ENCODE data around the gene KRT85. TPM values are rescaled to one million over a fixed set of nuclear protein-coding genes. Genes with fewer than 3 reads are reported as not detected.

KRT85 gene
- total RNA-seq, 2 donors from 2014 or later, result not detected

GRCh38 chr12:52344111-52344510 lies 23.2 kb downstream of the KRT85 start:
- TF ChIP-seq, protein P1, sequence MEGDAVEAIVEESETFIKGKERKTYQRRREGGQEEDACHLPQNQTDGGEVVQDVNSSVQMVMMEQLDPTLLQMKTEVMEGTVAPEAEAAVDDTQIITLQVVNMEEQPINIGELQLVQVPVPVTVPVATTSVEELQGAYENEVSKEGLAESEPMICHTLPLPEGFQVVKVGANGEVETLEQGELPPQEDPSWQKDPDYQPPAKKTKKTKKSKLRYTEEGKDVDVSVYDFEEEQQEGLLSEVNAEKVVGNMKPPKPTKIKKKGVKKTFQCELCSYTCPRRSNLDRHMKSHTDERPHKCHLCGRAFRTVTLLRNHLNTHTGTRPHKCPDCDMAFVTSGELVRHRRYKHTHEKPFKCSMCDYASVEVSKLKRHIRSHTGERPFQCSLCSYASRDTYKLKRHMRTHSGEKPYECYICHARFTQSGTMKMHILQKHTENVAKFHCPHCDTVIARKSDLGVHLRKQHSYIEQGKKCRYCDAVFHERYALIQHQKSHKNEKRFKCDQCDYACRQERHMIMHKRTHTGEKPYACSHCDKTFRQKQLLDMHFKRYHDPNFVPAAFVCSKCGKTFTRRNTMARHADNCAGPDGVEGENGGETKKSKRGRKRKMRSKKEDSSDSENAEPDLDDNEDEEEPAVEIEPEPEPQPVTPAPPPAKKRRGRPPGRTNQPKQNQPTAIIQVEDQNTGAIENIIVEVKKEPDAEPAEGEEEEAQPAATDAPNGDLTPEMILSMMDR (IDR thresholded peaks at IDR 0.05), result no peak
- Histone ChIP-seq H3K36me3 (no peaks in the 10 kb centered on the region), H3K9me3 (no peaks in the 10 kb centered on the region), H3K4me1 (ENCODE audit: control insufficient read depth in 1 of 2, low read depth in 2 of 2) (no peaks in the 10 kb centered on the region), H3K4me3 (no peak overlapping the region), H3K27me3 (replicated peaks; ENCODE audit: insufficient read depth) (no peaks in the 10 kb centered on the region), H3K27ac (no peak overlapping the region)
- ATAC-seq (ENCODE audit: insufficient number of reproducible peaks, low FRiP score, low read depth) (no peak), DNase-seq (ENCODE audit: low spot score) (no peak)

DNA sequence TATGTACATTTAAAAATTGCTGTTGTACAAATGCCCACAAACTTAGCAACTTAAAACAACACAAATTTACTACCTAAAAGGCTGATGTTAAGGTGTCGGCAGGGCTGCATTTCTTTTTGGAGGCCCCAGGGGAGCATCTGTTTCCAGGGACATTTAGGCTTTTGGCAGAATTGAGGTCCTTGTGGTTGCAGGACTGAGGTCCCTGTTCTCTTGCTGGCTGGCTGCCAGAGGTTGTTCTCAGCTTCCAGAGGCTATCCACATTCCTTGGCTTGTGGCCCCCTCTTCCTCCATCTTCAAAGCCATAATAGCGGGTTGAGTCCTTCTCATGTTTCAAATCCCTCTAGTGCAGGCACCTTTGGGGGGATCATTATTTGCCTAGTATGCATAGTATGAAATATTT lies 23.7 kb downstream of the KRT85 start:
- Histone ChIP-seq H3K4me1 (ENCODE audit: control insufficient read depth in 1 of 2, low read depth in 2 of 2) (no peaks in the 10 kb centered on the region), H3K27me3 (replicated peaks; ENCODE audit: insufficient read depth) (no peaks in the 10 kb centered on the region), H3K27ac (no peak overlapping the region), H3K9me3 (no peaks in the 10 kb centered on the region), H3K36me3 (no peaks in the 10 kb centered on the region), H3K4me3 (no peak overlapping the region)
- TF ChIP-seq, protein P1 (IDR thresholded peaks at IDR 0.05), result no peak
- DNase-seq (ENCODE audit: low spot score) (no peak), ATAC-seq (ENCODE audit: insufficient number of reproducible peaks, low FRiP score, low read depth) (no peak)

- H3K27me3 ChIP-seq (replicated peaks; ENCODE audit: insufficient read depth), result no peaks in the 10 kb centered on the region
- no peaks in the 10 kb centered on the region for H3K9me3 ChIP-seq
- H3K36me3 ChIP-seq, result no peaks in the 10 kb centered on the region
- H3K4me1 ChIP-seq (ENCODE audit: control insufficient read depth in 1 of 2, low read depth in 2 of 2), result no peaks in the 10 kb centered on the region
- ATAC-seq (ENCODE audit: insufficient number of reproducible peaks, low FRiP score, low read depth), result no peak
- H3K27ac ChIP-seq, result no peak overlapping the region
- no peak for DNase-seq (ENCODE audit: low spot score)
- TF ChIP-seq, protein P1 (IDR thresholded peaks at IDR 0.05), result no peak
- no peak overlapping the region for H3K4me3 ChIP-seq
These were observed 24.3 kb downstream of the KRT85 start for GRCh38 chr12:52342781-52343490.

DNA sequence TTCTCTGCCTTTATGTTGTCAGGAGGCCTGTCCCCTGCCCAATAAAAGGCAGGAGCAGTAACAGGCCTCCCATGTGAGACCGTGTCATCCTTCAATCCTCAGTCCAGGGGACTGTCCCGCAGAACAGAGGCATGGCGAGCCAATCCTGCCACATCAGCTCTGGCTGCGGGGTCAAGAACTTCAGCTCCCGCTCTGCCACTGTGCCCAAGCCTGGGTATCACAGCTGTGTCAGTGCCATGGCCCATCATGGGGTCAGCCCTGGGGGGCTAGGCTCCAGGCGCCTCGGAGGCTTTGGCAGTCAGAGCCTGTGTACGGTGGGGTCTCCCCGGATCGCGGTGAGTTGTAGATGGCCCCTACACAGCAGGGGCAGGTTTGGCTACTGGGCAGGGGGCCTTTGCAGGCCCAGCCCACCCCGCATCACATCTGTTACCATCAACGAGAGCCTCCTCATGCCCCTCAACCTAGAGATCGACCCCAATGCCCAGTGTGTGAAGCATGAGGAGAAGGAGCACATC lies 26.2 kb downstream of the KRT85 start:
- H3K9me3 ChIP-seq, result peaks cover 12% of the 10 kb centered on the region
- DNase-seq (ENCODE audit: low spot score), result no peak
- no peaks in the 10 kb centered on the region for H3K36me3 ChIP-seq
- ATAC-seq (ENCODE audit: insufficient number of reproducible peaks, low FRiP score, low read depth), result no peak
- H3K27ac ChIP-seq, result no peak overlapping the region
- TF ChIP-seq, protein P1 (IDR thresholded peaks at IDR 0.05), result no peak
- no peaks in the 10 kb centered on the region for H3K4me1 ChIP-seq (ENCODE audit: control insufficient read depth in 1 of 2, low read depth in 2 of 2)
- no peak overlapping the region for H3K4me3 ChIP-seq
- no peaks in the 10 kb centered on the region for H3K27me3 ChIP-seq (replicated peaks; ENCODE audit: insufficient read depth)

- Histone ChIP-seq H3K4me1 (ENCODE audit: control insufficient read depth in 1 of 2, low read depth in 2 of 2) (no peaks in the 10 kb centered on the region), H3K27ac (no peak overlapping the region), H3K4me3 (no peak overlapping the region), H3K27me3 (replicated peaks; ENCODE audit: insufficient read depth) (no peaks in the 10 kb centered on the region), H3K36me3 (no peaks in the 10 kb centered on the region), H3K9me3 (peaks cover 16% of the 10 kb centered on the region)
- DNase-seq (ENCODE audit: low spot score) (no peak), ATAC-seq (ENCODE audit: insufficient number of reproducible peaks, low FRiP score, low read depth) (no peak)
- TF ChIP-seq, protein P1 (IDR thresholded peaks at IDR 0.05), result no peak
These were observed 28.9 kb downstream of the KRT85 start for GRCh38 chr12:52338241-52338960.

All from thoracic aorta (tissue), 2 donors.